NB4 (cell line): ENCODE data around the gene ZNF581.

Experiments used
- CTCF ChIP-seq: IDR thresholded peaks from one replicate; pipeline ENCODE4 v1.5.1; 2012; ENCODE audit warnings: low read depth, low read length
- MAX ChIP-seq: IDR thresholded peaks from 2 replicates; pipeline ENCODE4 v1.6.1; 2011; ENCODE audit warnings: low read depth, low read length
- MYC ChIP-seq: IDR thresholded peaks from 2 replicates; pipeline ENCODE4 v1.6.1; 2011; ENCODE audit warnings: low read depth, low read length
- POLR2A ChIP-seq: IDR thresholded peaks from 2 replicates; pipeline ENCODE4 v1.6.1; 2011; ENCODE audit warnings: mild to moderate bottlenecking; ENCODE audit not compliant: insufficient read length; ENCODE audit errors: extremely low read depth

GRCh38 chr19:55663846-55664536 lies 20.5 kb downstream of the ZNF581 start:
- TF ChIP-seq CTCF (no peak), MAX (no peak), POLR2A (no peak), MYC (no peak)
